SU-DHL-6 (cell line): ENCODE data around the gene VEGFA.

ENCODE experiments used
- H2AFZ ChIP-seq: fragments of 200-600 bp; sonication (generic); 2 replicates; pipeline ENCODE4 v1.6.1; 2014; ENCODE audit warnings: low read depth, mild to moderate bottlenecking, moderate library complexity, mixed read lengths, antibody characterized with exemption, low read length; ENCODE audit not compliant: severe bottlenecking
- H3F3A ChIP-seq: fragments of 200-600 bp; shearing (Covaris generic); 2 replicates; pipeline ENCODE4 v1.6.0; 2016; ENCODE audit warnings: antibody characterized with exemption, mild to moderate bottlenecking; ENCODE audit not compliant: insufficient read depth
- H3K27ac ChIP-seq: fragments of 200-600 bp; sonication (generic); 2 replicates; pipeline ENCODE4 v1.5.1; 2016; ENCODE audit warnings: low read depth, mild to moderate bottlenecking, low read length, moderate library complexity, mixed read lengths
- H3K27me3 ChIP-seq: fragments of 200-600 bp; sonication (generic), shearing (Covaris generic); 2 replicates; pipeline ENCODE4 v1.6.0; 2014; ENCODE audit warnings: mild to moderate bottlenecking, low read length
- H3K36me3 ChIP-seq: fragments of 200-600 bp; sonication (generic); 2 replicates; pipeline ENCODE4 v1.6.1; 2014; ENCODE audit warnings: mild to moderate bottlenecking, low read length, mixed read lengths
- H3K4me2 ChIP-seq: fragments of 300-600, 200-600 bp; shearing (Covaris generic), sonication (generic); 2 replicates; pipeline ENCODE4 v1.6.0; 2014; ENCODE audit warnings: low read length, low read depth, mild to moderate bottlenecking; ENCODE audit not compliant: poor library complexity, severe bottlenecking
- H3K4me3 ChIP-seq: fragments of 200-600 bp; sonication (generic); 2 replicates; pipeline ENCODE4 v1.5.1; 2014; ENCODE audit warnings: antibody characterized with exemption, low read length, mild to moderate bottlenecking, mixed read lengths; ENCODE audit not compliant: insufficient read depth, poor library complexity, severe bottlenecking
- H3K79me2 ChIP-seq: fragments of 200-600 bp; sonication (generic); 2 replicates; pipeline ENCODE4 v1.6.1; 2014; ENCODE audit warnings: mild to moderate bottlenecking, low read length, moderate library complexity; ENCODE audit not compliant: insufficient read depth
- H3K9ac ChIP-seq: fragments of 200-600 bp; sonication (generic); 2 replicates; pipeline ENCODE4 v1.7.0; 2014; ENCODE audit warnings: mild to moderate bottlenecking, low read length
- H3K9me2 ChIP-seq: fragments of 200-600 bp; sonication (generic); replicated peaks from 2 replicates; pipeline ENCODE4 v1.6.1; 2014; ENCODE audit warnings: low read length; ENCODE audit not compliant: insufficient read depth
- H3K9me3 ChIP-seq: fragments of 200-600 bp; sonication (generic); 2 replicates; pipeline ENCODE4 v1.6.1; 2014; ENCODE audit warnings: low read length, mixed read lengths; ENCODE audit not compliant: insufficient read depth
- H4K20me1 ChIP-seq: fragments of 200-600 bp; sonication (generic); 2 replicates; pipeline ENCODE4 v1.6.1; 2014; ENCODE audit warnings: low read depth, mild to moderate bottlenecking, antibody characterized with exemption, low read length, moderate library complexity, mixed read lengths
- CTCF ChIP-seq: fragments of 200-600 bp; sonication (generic); IDR thresholded peaks from one replicate; pipeline ENCODE4 v1.5.1; 2017; ENCODE audit warnings: antibody characterized with exemption, mild to moderate bottlenecking, low read length, moderate library complexity; ENCODE audit not compliant: insufficient read depth, poor library complexity, severe bottlenecking
- EZH2phosphoT487 ChIP-seq: fragments of 200-600 bp; sonication (generic), shearing (Covaris generic); conservative IDR thresholded peaks from 2 replicates; pipeline ENCODE4 v1.6.1; 2018; ENCODE audit warnings: mild to moderate bottlenecking, antibody characterized with exemption, low read length, moderate library complexity, mixed read lengths

The VEGFA gene

GRCh38 chr6:43761666-43762409 lies 8.2 kb upstream of the VEGFA start:
- Histone ChIP-seq H3K27me3 (no peaks in the 10 kb centered on the region), H4K20me1 (no peaks in the 10 kb centered on the region), H3K79me2 (no peaks in the 10 kb centered on the region), H3K27ac (no peak overlapping the region), H3K36me3 (no peaks in the 10 kb centered on the region), H3K9me3 (no peaks in the 10 kb centered on the region), H3F3A (no peaks in the 10 kb centered on the region), H2AFZ (no peak overlapping the region), H3K9ac (no peak overlapping the region), H3K4me3 (no peak overlapping the region), H3K9me2 (no peaks in the 10 kb centered on the region), H3K4me2 (no peak overlapping the region)
- no peak for TF ChIP-seq CTCF
- TF ChIP-seq EZH2phosphoT487, result no peak

DNA sequence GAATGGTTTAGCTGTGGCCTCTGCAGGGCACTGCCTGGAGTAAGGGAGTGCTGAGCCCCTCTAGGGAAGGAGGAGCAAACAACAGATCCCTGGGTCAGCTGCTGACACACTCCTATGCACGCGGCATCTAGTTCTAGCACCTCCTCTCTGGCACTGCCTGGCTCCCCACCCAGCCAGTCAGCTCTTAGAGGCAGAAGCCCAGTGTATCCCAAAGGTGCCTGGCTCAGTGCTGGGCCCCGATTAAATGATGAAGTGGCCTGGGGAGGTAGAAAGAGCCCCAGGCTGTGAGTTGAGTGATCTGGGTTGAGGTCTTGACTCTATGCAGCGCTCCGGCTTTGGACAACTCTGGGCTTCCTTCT lies 7.6 kb upstream of the VEGFA start:
- H3K4me2 ChIP-seq, result no peak overlapping the region
- no peak for TF ChIP-seq CTCF
- TF ChIP-seq EZH2phosphoT487, result no peak
- H3F3A ChIP-seq, result no peaks in the 10 kb centered on the region
- H3K9me3 ChIP-seq, result no peaks in the 10 kb centered on the region
- no peak overlapping the region for H2AFZ ChIP-seq
- no peaks in the 10 kb centered on the region for H3K27me3 ChIP-seq
- no peak overlapping the region for H3K27ac ChIP-seq
- H3K79me2 ChIP-seq, result no peaks in the 10 kb centered on the region
- H3K9me2 ChIP-seq, result no peaks in the 10 kb centered on the region
- no peak overlapping the region for H3K9ac ChIP-seq
- H3K36me3 ChIP-seq, result no peaks in the 10 kb centered on the region
- no peaks in the 10 kb centered on the region for H4K20me1 ChIP-seq
- H3K4me3 ChIP-seq, result no peak overlapping the region

- TF ChIP-seq EZH2phosphoT487 (no peak), CTCF (no peak)
- Histone ChIP-seq H3K4me3 (no peak overlapping the region), H3K4me2 (no peak overlapping the region)
These were observed 6.9 kb upstream of the VEGFA start for GRCh38 chr6:43762966-43763695.

More at GRCh38 chr6:43762966-43763695, 6.9 kb upstream of the VEGFA start:
- Histone ChIP-seq H3F3A (no peaks in the 10 kb centered on the region), H3K27me3 (no peaks in the 10 kb centered on the region), H3K36me3 (no peaks in the 10 kb centered on the region), H4K20me1 (no peaks in the 10 kb centered on the region), H3K27ac (no peak overlapping the region), H2AFZ (no peak overlapping the region), H3K9me2 (no peaks in the 10 kb centered on the region), H3K9me3 (no peaks in the 10 kb centered on the region), H3K79me2 (no peaks in the 10 kb centered on the region), H3K9ac (no peak overlapping the region)
